H1 (cell line): ENCODE data around the gene SMCP. TPM values are rescaled to one million over a fixed set of nuclear protein-coding genes. Genes with fewer than 3 reads are reported as not detected.

Experiments
- CTCF ChIA-PET: fragments of 300-600 bp; sonication (Branson Sonifier 250); formaldehyde crosslinking; loops from one replicate; lab custom pipeline; 2021; ENCODE audit not compliant: partially characterized antibody; lab: Charles Lee
- POLR2A ChIA-PET: fragments of 300-600 bp; sonication (Branson Sonifier 250); formaldehyde crosslinking; loops from one replicate; lab custom pipeline; 2021; ENCODE audit warnings: inconsistent platforms; ENCODE audit not compliant: partially characterized antibody; lab: Charles Lee
- DNase-seq, 2 experiments: peaks; one replicate each; pipeline versions ENCODE4 v3.0.0 to v3.0.0-alpha.2; 2010 to 2022; ENCODE audit warnings: low spot score in 2 of 2, low read depth in 1 of 2, mixed read lengths in 1 of 2
- FAIRE-seq: peaks from 2 replicates; lab custom pipeline; 2011; peaks lifted over from hg19 to GRCh38; lab: Jason Lieb, UNC
- H2AFZ ChIP-seq: 2 replicates; pipeline ENCODE4 v1.8.1; 2012; ENCODE audit warnings: low read length, inconsistent platforms
- H2AK5ac ChIP-seq: 2 replicates; pipeline ENCODE4 v1.6.1; 2013; ENCODE audit warnings: low read depth, low read length
- H2BK120ac ChIP-seq: replicated peaks from 2 replicates; pipeline ENCODE3; 2013; ENCODE audit warnings: low read depth, low read length, inconsistent platforms
- H2BK12ac ChIP-seq: 2 replicates; pipeline ENCODE4 v1.6.1; 2013; ENCODE audit warnings: low read depth, low read length
- H2BK15ac ChIP-seq: 2 replicates; pipeline ENCODE4 v1.6.1; 2013; ENCODE audit warnings: low read length
- H2BK20ac ChIP-seq: 2 replicates; pipeline ENCODE4 v1.6.1; 2013; ENCODE audit warnings: low read length
- H2BK5ac ChIP-seq: 2 replicates; pipeline ENCODE4 v1.6.1; 2013; ENCODE audit warnings: low read depth, low read length
- H3K14ac ChIP-seq: 2 replicates; pipeline ENCODE4 v1.6.1; 2013; ENCODE audit warnings: inconsistent platforms; ENCODE audit not compliant: insufficient read length
- H3K18ac ChIP-seq: 2 replicates; pipeline ENCODE4 v1.6.1; 2013; ENCODE audit warnings: low read length; ENCODE audit errors: extremely low read depth
- H3K23ac ChIP-seq: 2 replicates; pipeline ENCODE4 v1.6.1; 2013; ENCODE audit warnings: inconsistent platforms; ENCODE audit not compliant: insufficient read length
- H3K23me2 ChIP-seq: 2 replicates; pipeline ENCODE4 v1.6.1; 2013; ENCODE audit warnings: low read depth, low read length
- H3K27ac ChIP-seq: 2 replicates; pipeline ENCODE4 v1.6.1; 2011; ENCODE audit warnings: low read depth, low read length, inconsistent platforms
- H3K27me3 ChIP-seq, 4 experiments: replicated peaks in 1 of 4; 1 replicate in 1 of 4; 2 replicates in 3 of 4; pipeline versions ENCODE4 v1.6.1 to v1.8.1; 2011 to 2013; ENCODE audit warnings: low read length in 3 of 4, mild to moderate bottlenecking in 3 of 4, inconsistent platforms in 2 of 4, mixed read lengths in 2 of 4, moderate library complexity in 1 of 4; ENCODE audit not compliant: control insufficient read depth in 3 of 4, insufficient read depth in 3 of 4; ENCODE audit errors: extremely low read depth in 1 of 4
- H3K36me3 ChIP-seq, 4 experiments: 2 replicates each; pipeline versions ENCODE4 v1.6.1 to v1.8.1; 2011 to 2013; ENCODE audit warnings: mild to moderate bottlenecking in 4 of 4, low read length in 3 of 4, moderate library complexity in 2 of 4, control low read depth in 1 of 4, inconsistent platforms in 1 of 4; ENCODE audit not compliant: insufficient read depth in 4 of 4, control insufficient read depth in 2 of 4
- H3K4ac ChIP-seq: replicated peaks from 2 replicates; pipeline ENCODE3; 2013; ENCODE audit warnings: low read length, low read depth, mixed read lengths, inconsistent platforms; ENCODE audit not compliant: insufficient read length
- H3K4me1 ChIP-seq, 4 experiments: replicated peaks in 1 of 4; 1 replicate in 1 of 4; 2 replicates in 3 of 4; pipeline versions ENCODE4 v1.6.1 to v1.8.1; 2011 to 2013; ENCODE audit warnings: low read length in 3 of 4, inconsistent platforms in 2 of 4, mixed read lengths in 1 of 4; ENCODE audit not compliant: insufficient read depth in 4 of 4, control insufficient read depth in 3 of 4
- H3K4me2 ChIP-seq, 2 experiments: 2 replicates each; pipeline versions ENCODE4 v1.6.1 to v1.8.1; 2011 to 2013; ENCODE audit warnings: low read depth in 2 of 2, low read length in 2 of 2, control low read depth in 1 of 2, inconsistent platforms in 1 of 2, mild to moderate bottlenecking in 1 of 2; ENCODE audit not compliant: insufficient read depth in 1 of 2
- H3K4me3 ChIP-seq, 4 experiments: fragments of 200-600, 300-600 bp in 1 of 4; sonication (generic), shearing (Covaris generic), sonication (Bioruptor Twin) in 1 of 4; 2 replicates each; pipeline versions ENCODE4 v1.5.1 to v1.8.1; 2011 to 2016; ENCODE audit warnings: low read length in 4 of 4, low read depth in 3 of 4, control low read depth in 2 of 4, inconsistent platforms in 2 of 4, mild to moderate bottlenecking in 2 of 4, mixed read lengths in 1 of 4, moderate library complexity in 1 of 4; ENCODE audit not compliant: insufficient read depth in 2 of 4; ENCODE audit errors: extremely low read depth in 1 of 4
- H3K56ac ChIP-seq: replicated peaks from 2 replicates; pipeline ENCODE3; 2013; ENCODE audit warnings: low read depth, mild to moderate bottlenecking, mixed read lengths, low read length, inconsistent platforms; ENCODE audit not compliant: insufficient read length
- H3K79me1 ChIP-seq: 2 replicates; pipeline ENCODE4 v1.6.1; 2013; ENCODE audit warnings: low read depth, low read length, control low read depth
- H3K79me2 ChIP-seq, 2 experiments: 2 replicates each; pipeline versions ENCODE4 v1.6.1 to v1.8.1; 2012 to 2013; ENCODE audit warnings: low read length in 2 of 2, mild to moderate bottlenecking in 2 of 2, inconsistent platforms in 1 of 2; ENCODE audit not compliant: insufficient read depth in 2 of 2, control insufficient read depth in 1 of 2
- H3K9ac ChIP-seq, 4 experiments: replicated peaks in 1 of 4; 1 replicate in 1 of 4; 2 replicates in 3 of 4; pipeline versions ENCODE4 v1.6.1 to v1.8.1; 2011 to 2013; ENCODE audit warnings: low read depth in 3 of 4, low read length in 3 of 4, control low read depth in 2 of 4, mild to moderate bottlenecking in 2 of 4, moderate library complexity in 2 of 4, inconsistent platforms in 1 of 4; ENCODE audit errors: extremely low read depth in 1 of 4
- H3K9me3 ChIP-seq, 2 experiments: 2 replicates each; pipeline versions ENCODE4 v1.6.1 to v1.8.1; 2012 to 2013; ENCODE audit warnings: mild to moderate bottlenecking in 2 of 2, moderate library complexity in 2 of 2, control low read depth in 1 of 2, inconsistent platforms in 1 of 2, low read depth in 1 of 2, low read length in 1 of 2, mixed read lengths in 1 of 2; ENCODE audit not compliant: insufficient read depth in 2 of 2
- H4K20me1 ChIP-seq, 2 experiments: replicated peaks in 1 of 2; 2 replicates each; pipeline versions ENCODE3 to v1.8.1; 2011 to 2013; ENCODE audit warnings: inconsistent platforms in 2 of 2, low read length in 2 of 2, mild to moderate bottlenecking in 1 of 2; ENCODE audit not compliant: insufficient read depth in 2 of 2, control insufficient read depth in 1 of 2
- H4K5ac ChIP-seq: 2 replicates; pipeline ENCODE4 v1.6.1; 2013; ENCODE audit warnings: low read length, low read depth, mixed read lengths, inconsistent platforms; ENCODE audit not compliant: insufficient read length
- H4K8ac ChIP-seq: 2 replicates; pipeline ENCODE4 v1.8.0; 2013; ENCODE audit warnings: mild to moderate bottlenecking, moderate library complexity, low read length, inconsistent platforms; ENCODE audit not compliant: insufficient read depth; ENCODE audit errors: extremely low read depth
- H4K91ac ChIP-seq: replicated peaks from 2 replicates; pipeline ENCODE3; 2013; ENCODE audit warnings: low read length, mixed read lengths, inconsistent platforms; ENCODE audit not compliant: insufficient read length
- ATF2 ChIP-seq: IDR thresholded peaks from 2 replicates; pipeline ENCODE4 v1.6.1; 2012; ENCODE audit warnings: low read length, inconsistent platforms
- EGR1 ChIP-seq: IDR thresholded peaks from 2 replicates; pipeline ENCODE4 v1.6.1; 2011; ENCODE audit warnings: low read depth, low read length, borderline replicate concordance
- EP300 ChIP-seq, 2 experiments: IDR thresholded peaks; 1 replicate in 1 of 2; 2 replicates in 1 of 2; pipeline ENCODE4 v1.6.1; 2011 to 2012; ENCODE audit warnings: low read depth in 2 of 2, low read length in 2 of 2, mild to moderate bottlenecking in 2 of 2, borderline replicate concordance in 1 of 2, inconsistent platforms in 1 of 2, moderate library complexity in 1 of 2
- GABPA ChIP-seq: IDR thresholded peaks from 2 replicates; pipeline ENCODE4 v1.6.1; 2011; ENCODE audit warnings: mild to moderate bottlenecking, low read length, moderate library complexity, borderline replicate concordance; ENCODE audit not compliant: insufficient read depth
- HDAC2 ChIP-seq, 2 experiments: fragments of 300-600 bp in 1 of 2; sonication (generic) in 1 of 2; IDR thresholded peaks; 2 replicates each; pipeline ENCODE4 v1.6.1; 2011 to 2012; ENCODE audit warnings: low read depth in 2 of 2, low read length in 2 of 2, mild to moderate bottlenecking in 2 of 2, moderate library complexity in 2 of 2, borderline replicate concordance in 1 of 2, inconsistent platforms in 1 of 2
- MAX ChIP-seq: IDR thresholded peaks from 2 replicates; pipeline ENCODE4 v1.6.1; 2012; ENCODE audit warnings: inconsistent platforms
- RAD21 ChIP-seq, 2 experiments: IDR thresholded peaks in 1 of 2; conservative IDR thresholded peaks in 1 of 2; 2 replicates each; pipeline ENCODE4 v1.6.1; 2011; ENCODE audit warnings: low read depth in 2 of 2, low read length in 2 of 2, improper control_type of control experiment in 1 of 2, inconsistent platforms in 1 of 2, mild to moderate bottlenecking in 1 of 2, moderate library complexity in 1 of 2
- SIN3A ChIP-seq, 2 experiments: IDR thresholded peaks in 1 of 2; conservative IDR thresholded peaks in 1 of 2; 2 replicates each; pipeline ENCODE4 v1.6.1; 2011 to 2012; ENCODE audit warnings: low read length in 2 of 2, improper control_type of control experiment in 1 of 2, low read depth in 1 of 2, mild to moderate bottlenecking in 1 of 2
- TAF1 ChIP-seq: IDR thresholded peaks from 2 replicates; pipeline ENCODE4 v1.6.1; 2011; ENCODE audit warnings: mild to moderate bottlenecking, low read depth, low read length
- TAF7 ChIP-seq: optimal IDR thresholded peaks from 2 replicates; pipeline ENCODE3; 2011; ENCODE audit warnings: low read depth, mild to moderate bottlenecking, inconsistent platforms, low read length, moderate library complexity, borderline replicate concordance
- ZNF274 ChIP-seq: IDR thresholded peaks from 2 replicates; pipeline ENCODE4 v1.7.0; 2012; ENCODE audit warnings: low read length, borderline replicate concordance; ENCODE audit errors: extremely low read depth
- WGBS, 2 experiments: shearing (Covaris generic) in 1 of 2; methylation state at CpG; one replicate each; pipeline versions ENCODE4 v1.1.6 to v1.1.7; 2013 to 2015; ENCODE audit warnings: low lambda C conversion rate in 2 of 2, mixed read lengths in 2 of 2, inconsistent platforms in 1 of 2, low coverage in 1 of 2, missing lambda C conversion rate in 1 of 2; ENCODE audit not compliant: insufficient replicate concordance in 2 of 2, insufficient coverage in 1 of 2, insufficient read length in 1 of 2; ENCODE audit errors: extremely low coverage in 1 of 2, missing lambda C conversion rate in 1 of 2; 5-methylcytosine and 5-hydroxymethylcytosine counted together
- polyA plus RNA-seq, 7 experiments: library from polyadenylated mRNA; depleted of rRNA in 3 of 7; stranded (reverse) in 5 of 7; unstranded in 2 of 7; fragments of >200 nt in 5 of 7; fragments of 200-250 nt in 2 of 7; gene quantifications; 1 replicate in 5 of 7; 2 replicates in 1 of 7; 4 replicates in 1 of 7; pipeline versions ENCODE4 v1.2.1 to v1.2.3, GENCODE V29; 2011 to 2013; ENCODE audit warnings: missing spikeins in 2 of 7, mixed read lengths in 2 of 7
- total RNA-seq: library from RNA; stranded (reverse); fragmentation: NEBNext Ultra II Directional; extraction: Animal tissue kit (Norgen Biotek cat#: 25700); gene quantifications from 2 replicates; pipeline ENCODE4 v1.2.1, GENCODE V29; 2021

The SMCP gene
- total and polyA plus RNA-seq, 2 of the 8 experiments (the other 6 are each of a cell fraction or from before 2014, with no cell fraction given), result not detected

GRCh38 chr1:152880316-152880715 is 2.2 kb downstream of the SMCP start:
- Histone ChIP-seq H2BK20ac (no peak overlapping the region), H4K91ac (no peak overlapping the region), H3K9me3 (peaks cover 3% of the 10 kb centered on the region in 2 experiments; a peak in 1 of 4 replicates), H3K79me1 (no peaks in the 10 kb centered on the region), H3K36me3 (no peaks in the 10 kb centered on the region), H2BK15ac (no peak overlapping the region), H3K14ac (no peak overlapping the region), H3K9ac (no peak overlapping the region), H3K79me2 (no peaks in the 10 kb centered on the region), H3K4me3 (no peak overlapping the region), H2BK120ac (no peak overlapping the region), H3K23me2 (no peaks in the 10 kb centered on the region), H3K4ac (no peak overlapping the region), H2BK5ac (no peak overlapping the region), H3K56ac (no peak overlapping the region), H3K18ac (no peak overlapping the region), H2AFZ (no peak overlapping the region), H3K4me1 (no peaks in the 10 kb centered on the region), H3K4me2 (no peak overlapping the region), H2AK5ac (no peak overlapping the region), H4K8ac (no peak overlapping the region; the same call in 1 of the 2 replicates), H2BK12ac (no peak overlapping the region), H3K27ac (no peak overlapping the region), H3K23ac (no peak overlapping the region), H4K20me1 (no peaks in the 10 kb centered on the region), H3K27me3 (no peaks in the 10 kb centered on the region), H4K5ac (no peak overlapping the region)
- ChIA-PET POLR2A (no interaction called here), CTCF (no interaction called here)
- FAIRE-seq (no peak), DNase-seq (no peak)
- WGBS, 2 experiments, result 93% methylated on average over 4 of the region's 4 CpGs; no CpG with 5 or more reads in 1 of the 2 experiments
- TF ChIP-seq EGR1 (no peak), GABPA (no peak), RAD21 (IDR thresholded peaks at IDR 0.05 in 1 of 2, conservative IDR thresholded peaks at IDR 0.05 in 1 of 2; ENCODE audit: low read depth in 2 of 2, low read length in 2 of 2) (no peak), SIN3A (conservative IDR thresholded peaks at IDR 0.05 in 1 of 2, IDR thresholded peaks at IDR 0.05 in 1 of 2; ENCODE audit: low read depth in 1 of 2, low read length in 2 of 2) (no peak), TAF1 (no peak), MAX (no peak), HDAC2 (IDR thresholded peaks at IDR 0.05; ENCODE audit: borderline replicate concordance in 1 of 2, low read depth in 2 of 2, low read length in 2 of 2) (no peak), ATF2 (no peak), EP300 (IDR thresholded peaks at IDR 0.05; ENCODE audit: borderline replicate concordance in 1 of 2, low read depth in 2 of 2, low read length in 2 of 2) (no peak), TAF7 (no peak), ZNF274 (no peak)
